Common myeloid progenitor, CD34-positive (primary cell): Measurements from ENCODE around the gene PSRC1.

Source experiments
- CTCF ChIA-PET: fragments of 350-600 bp; sonication (Branson Sonifier 250); formaldehyde crosslinking; loops from one replicate; lab custom pipeline; 2021; ENCODE audit warnings: antibody characterized with exemption; lab: Charles Lee
- POLR2A ChIA-PET: fragments of 350-600 bp; sonication (Branson Sonifier 250); formaldehyde crosslinking; loops from one replicate; lab custom pipeline; 2021; ENCODE audit warnings: antibody characterized with exemption; lab: Charles Lee
- DNase-seq, 3 donors: peaks; one replicate each; pipeline versions ENCODE4 v3.0.0 to v3.0.0-alpha.2; 2013
- H3K27ac ChIP-seq, 2 experiments: 1 replicate in 1 of 2; 2 replicates in 1 of 2; pipeline ENCODE4 v1.7.0; 2013; ENCODE audit warnings: inconsistent platforms in 2 of 2, low read length in 2 of 2, mild to moderate bottlenecking in 2 of 2, low read depth in 1 of 2, moderate library complexity in 1 of 2; ENCODE audit not compliant: severe bottlenecking in 2 of 2, insufficient read depth in 1 of 2, poor library complexity in 1 of 2
- H3K27me3 ChIP-seq, 5 experiments: replicated peaks in 2 of 5; 1 replicate in 3 of 5; 2 replicates in 2 of 5; pipeline versions ENCODE4 v1.6.1 to v1.7.0; 2013; ENCODE audit warnings: low read length in 4 of 5, mild to moderate bottlenecking in 2 of 5, moderate library complexity in 2 of 5, inconsistent platforms in 1 of 5; ENCODE audit not compliant: insufficient read depth in 5 of 5, control insufficient read depth in 4 of 5
- H3K36me3 ChIP-seq, 4 experiments: 1 replicate in 2 of 4; 2 replicates in 2 of 4; pipeline versions ENCODE4 v1.6.1 to v1.7.0; 2013; ENCODE audit warnings: low read length in 3 of 4, control low read depth in 1 of 4, mild to moderate bottlenecking in 1 of 4; ENCODE audit not compliant: control insufficient read depth in 4 of 4, insufficient read depth in 4 of 4
- H3K4me1 ChIP-seq, 4 experiments: 1 replicate in 3 of 4; 2 replicates in 1 of 4; pipeline versions ENCODE4 v1.6.1 to v1.7.1; 2013; ENCODE audit warnings: low read length in 3 of 4, mild to moderate bottlenecking in 3 of 4, control low read depth in 1 of 4, inconsistent platforms in 1 of 4, moderate library complexity in 1 of 4; ENCODE audit not compliant: control insufficient read depth in 4 of 4, insufficient read depth in 4 of 4; ENCODE audit errors: control extremely low read depth in 1 of 4
- H3K4me3 ChIP-seq, 7 experiments: 1 replicate in 4 of 7; 2 replicates in 3 of 7; pipeline versions ENCODE4 v1.5.1 to v1.7.0; 2013; ENCODE audit warnings: mild to moderate bottlenecking in 7 of 7, low read length in 6 of 7, moderate library complexity in 6 of 7, inconsistent platforms in 2 of 7, low read depth in 2 of 7, control low read depth in 1 of 7; ENCODE audit not compliant: insufficient read depth in 4 of 7, control insufficient read depth in 1 of 7; ENCODE audit errors: extremely low read depth in 1 of 7
- H3K9me3 ChIP-seq, 5 experiments: 1 replicate in 4 of 5; 2 replicates in 1 of 5; pipeline versions ENCODE4 v1.6.1 to v1.7.1; 2013; ENCODE audit warnings: low read length in 4 of 5, mild to moderate bottlenecking in 2 of 5, inconsistent platforms in 1 of 5, low read depth in 1 of 5, moderate library complexity in 1 of 5; ENCODE audit not compliant: control insufficient read depth in 4 of 5, insufficient read depth in 2 of 5; ENCODE audit errors: control extremely low read depth in 1 of 5
- WGBS: methylation state at CpG from one replicate; pipeline ENCODE4 v1.1.5; 2013; ENCODE audit not compliant: insufficient coverage; 5-methylcytosine and 5-hydroxymethylcytosine counted together

PSRC1 gene

DNA sequence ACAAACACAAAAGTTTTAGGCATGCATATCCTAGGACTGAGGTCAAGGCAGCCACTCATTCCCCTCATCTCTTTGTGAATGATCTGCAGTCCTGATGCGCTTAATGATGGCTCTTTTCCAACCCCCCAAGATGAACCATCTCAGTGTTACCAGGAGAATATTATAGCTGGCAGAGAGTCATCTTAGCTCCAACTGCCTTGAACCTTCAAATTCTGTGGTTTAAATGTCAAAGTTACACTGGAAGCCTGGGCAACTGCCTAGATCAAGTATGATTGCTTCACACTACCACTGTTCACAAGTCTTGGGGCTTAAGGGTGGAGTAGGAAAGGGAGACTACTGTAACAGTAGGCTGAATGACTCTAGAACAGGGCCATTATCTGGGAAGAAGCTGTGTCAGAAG lies 31.9 kb upstream of the PSRC1 start:
- WGBS: 80% methylated on average over 1 of the region's 1 CpG
- Histone ChIP-seq H3K36me3 (peaks cover 0 to 22% (median 0%) of the 10 kb centered on the region in 4 experiments), H3K4me3 (no peak overlapping the region), H3K27ac (no peak overlapping the region), H3K9me3 (no peaks in the 10 kb centered on the region), H3K4me1 (peaks cover 0 to 2% (median 0%) of the 10 kb centered on the region in 4 experiments), H3K27me3 (no peaks in the 10 kb centered on the region)
- ChIA-PET POLR2A (no interaction called here), CTCF (no interaction called here)
- no peak for DNase-seq

DNA sequence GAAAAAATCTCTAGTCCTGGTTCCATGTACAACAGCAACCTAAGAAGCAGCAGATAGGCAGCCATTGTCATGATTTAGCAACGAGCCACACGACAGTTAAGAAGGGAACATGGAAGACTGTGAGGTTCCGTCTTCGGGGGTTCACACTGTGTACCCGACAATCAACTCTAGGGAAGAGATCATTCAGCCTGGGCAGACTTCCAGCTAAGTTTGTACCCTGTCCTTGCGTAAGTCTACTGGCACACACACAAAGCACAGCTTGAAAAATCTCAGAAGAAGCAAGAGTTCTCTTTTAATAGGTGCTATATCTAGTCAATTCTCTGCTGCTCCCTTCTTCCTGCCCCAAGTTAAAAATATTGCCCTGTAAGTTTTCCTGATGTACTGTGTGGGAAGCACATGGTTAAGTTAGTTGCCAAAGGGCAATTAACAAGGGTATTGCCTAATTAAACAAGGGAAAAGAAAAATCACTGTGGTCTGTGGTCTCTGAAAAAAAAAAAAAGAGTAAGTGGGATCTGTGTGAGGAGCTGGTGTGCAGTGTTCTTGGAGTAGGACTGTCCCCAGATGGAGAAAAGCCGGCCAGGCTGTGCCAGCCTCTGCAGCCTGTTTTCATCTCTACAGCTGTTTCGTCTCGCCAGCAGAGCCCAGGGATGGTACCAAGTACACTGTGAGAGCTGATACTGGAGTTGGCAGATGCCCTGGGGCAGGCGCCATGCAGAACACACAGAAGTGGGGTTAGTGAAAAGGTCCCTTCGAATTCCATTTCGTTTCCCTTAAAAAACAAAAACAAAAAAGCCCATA lies 30.2 kb upstream of the PSRC1 start:
- ChIA-PET CTCF (interaction anchor here (0.6 to 0.7 kb wide), 3 partner anchors 56 to 1205 kb away, joined by 3 read pairs; no protein-coding TSS in a partner anchor), POLR2A (no interaction called here)
- Histone ChIP-seq H3K9me3 (no peaks in the 10 kb centered on the region), H3K36me3 (peaks cover 0 to 22% (median 0%) of the 10 kb centered on the region in 4 experiments), H3K4me1 (peaks cover 0 to 2% (median 0%) of the 10 kb centered on the region in 4 experiments), H3K27ac (no peak overlapping the region), H3K27me3 (no peaks in the 10 kb centered on the region), H3K4me3 (no peak overlapping the region)
- no peak for DNase-seq
- WGBS: 97% methylated on average over 11 of the region's 12 CpGs

DNA sequence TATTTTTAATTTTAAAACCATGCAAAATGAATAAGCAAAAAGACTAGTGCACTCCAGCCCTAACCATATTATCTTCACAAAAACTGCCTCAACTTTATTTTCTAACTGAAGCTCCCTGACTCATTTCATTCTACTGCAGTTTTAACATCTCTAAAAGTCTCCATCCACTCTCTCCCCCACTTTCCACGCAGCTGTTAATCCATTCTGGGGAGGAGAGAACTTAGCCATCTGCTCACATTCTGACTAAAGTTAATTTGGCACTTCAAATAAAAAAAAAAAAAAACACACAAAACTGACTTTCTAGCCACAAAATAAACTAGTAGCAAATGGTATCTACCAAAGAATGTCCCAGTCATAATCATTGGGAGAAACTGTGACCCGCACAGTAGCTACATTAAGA lies 29.3 kb upstream of the PSRC1 start:
- Histone ChIP-seq H3K36me3 (peaks cover 0 to 16% (median 0%) of the 10 kb centered on the region in 4 experiments), H3K9me3 (no peaks in the 10 kb centered on the region), H3K4me1 (peaks cover 0 to 11% (median 3%) of the 10 kb centered on the region in 4 experiments), H3K27ac (no peak overlapping the region), H3K4me3 (no peak overlapping the region), H3K27me3 (no peaks in the 10 kb centered on the region)
- 100% methylated on average over 1 of the region's 2 CpGs for WGBS
- POLR2A ChIA-PET: no interaction called here
- CTCF ChIA-PET: interaction anchor here (1.2 kb wide), 1 partner anchor 19 kb away, joined by 3 read pairs; no protein-coding TSS in a partner anchor
- DNase-seq: no peak

DNA sequence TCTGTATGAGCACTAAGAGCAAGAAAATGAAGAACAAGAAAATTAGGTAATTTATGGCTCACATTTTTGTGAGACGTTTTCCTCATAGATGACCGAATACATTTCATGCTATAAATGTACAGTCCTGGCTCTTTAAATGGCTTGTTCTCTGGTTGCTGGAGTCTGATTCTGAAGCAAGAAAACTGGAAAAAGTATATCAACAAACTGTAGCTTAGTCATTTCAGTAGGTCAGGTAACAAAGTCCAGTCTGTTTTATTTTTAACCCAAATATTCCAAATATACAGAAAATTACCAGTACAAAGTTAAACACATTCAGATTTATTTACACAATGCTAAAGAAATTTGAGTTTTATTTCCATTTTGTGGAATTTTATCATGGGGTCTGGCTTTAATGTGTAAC lies 26.4 kb upstream of the PSRC1 start:
- Histone ChIP-seq H3K27me3 (peaks cover 0 to 8% (median 0%) of the 10 kb centered on the region in 5 experiments), H3K27ac (no peak overlapping the region), H3K4me3 (no peak overlapping the region), H3K36me3 (peaks cover 0 to 9% (median 0%) of the 10 kb centered on the region in 4 experiments), H3K9me3 (no peaks in the 10 kb centered on the region), H3K4me1 (peaks cover 0 to 18% (median 4%) of the 10 kb centered on the region in 4 experiments)
- ChIA-PET CTCF (interaction anchor here (3.1 kb wide), 1 partner anchor 8 kb away, joined by 17 read pairs; no protein-coding TSS in a partner anchor), POLR2A (no interaction called here)
- 76% methylated on average over 2 of the region's 2 CpGs for WGBS
- no peak for DNase-seq

DNA sequence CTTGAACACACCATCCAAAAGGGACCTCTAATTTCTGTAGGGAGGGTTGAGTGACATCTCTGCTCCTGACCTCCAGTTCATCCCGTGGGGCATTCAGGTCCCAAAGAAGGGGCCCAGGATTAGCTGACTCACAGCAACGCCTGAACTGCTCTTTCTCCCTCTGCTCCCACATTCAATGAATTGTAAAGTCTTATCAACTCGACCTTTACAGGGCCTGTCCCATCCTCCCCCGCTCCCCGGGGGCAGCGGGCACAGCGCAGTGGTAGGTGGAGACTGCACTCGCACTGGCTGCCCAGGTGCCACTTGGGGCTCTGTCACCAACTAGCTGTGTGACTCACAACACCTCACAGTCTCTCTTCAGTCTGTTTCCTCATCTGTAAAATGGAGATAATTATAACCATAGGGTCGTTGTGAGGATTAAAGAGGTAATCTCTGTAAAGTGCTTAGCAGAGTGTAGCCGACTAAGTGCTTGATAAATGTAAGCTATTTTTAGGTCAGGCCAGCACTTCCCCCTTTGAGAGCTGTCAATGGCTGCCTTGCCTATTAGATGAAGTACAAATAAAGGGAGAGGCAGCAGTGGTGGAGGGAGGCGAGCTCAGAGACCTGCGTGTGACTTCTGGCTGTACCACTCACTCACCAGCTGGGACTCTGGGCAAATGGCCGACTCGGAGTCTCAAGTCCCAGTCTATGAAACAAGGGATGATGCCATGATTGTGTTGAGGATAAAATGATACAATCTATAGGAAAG lies 24.5 kb upstream of the PSRC1 start:
- no peaks in the 10 kb centered on the region for H3K9me3 ChIP-seq
- peak in 2 of 3 donors; percentile 26 to 40 for DNase-seq
- 50% methylated on average over 8 of the region's 14 CpGs for WGBS
- CTCF ChIA-PET: interaction anchor here (1.0 to 3.1 kb wide), 4 partner anchors 10 to 29 kb away, joined by 4 to 17 read pairs (median 6); no protein-coding TSS in a partner anchor
- POLR2A ChIA-PET: interaction anchor here (0.6 kb wide), 1 partner anchor 29 kb away, joined by 3 read pairs; no protein-coding TSS in a partner anchor
- H3K27me3 ChIP-seq: peaks cover 0 to 14% (median 2%) of the 10 kb centered on the region in 5 experiments
- no peak overlapping the region for H3K4me3 ChIP-seq
- peaks cover 0 to 16% (median 4%) of the 10 kb centered on the region in 4 experiments for H3K4me1 ChIP-seq
- H3K27ac ChIP-seq: no peak overlapping the region
- H3K36me3 ChIP-seq: no peaks in the 10 kb centered on the region

DNA sequence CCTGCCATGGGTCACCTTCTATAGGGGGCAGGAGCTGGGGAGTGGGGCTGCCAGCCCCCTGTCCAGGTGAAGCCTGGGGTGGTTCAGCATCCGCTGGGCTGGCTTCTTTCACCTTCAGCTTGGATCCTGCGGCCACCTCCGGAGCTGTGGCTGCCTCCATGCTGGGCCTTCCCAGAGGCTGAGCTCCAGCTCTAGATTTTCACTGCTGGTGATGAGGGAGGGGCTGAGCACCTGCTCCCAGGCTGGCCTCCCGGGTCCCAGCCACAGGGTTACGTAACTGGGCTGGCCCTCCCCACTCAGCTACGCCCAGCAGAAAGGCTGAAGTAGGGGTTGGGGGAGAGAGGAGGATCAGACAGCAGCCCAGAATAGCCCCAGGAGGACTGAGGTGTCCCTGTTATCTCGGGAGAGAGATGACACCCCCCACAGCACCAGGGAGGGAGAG lies 23.9 kb upstream of the PSRC1 start, which contains the start of gene MYBPHL:
Gene MYBPHL (minus strand): TSS at position 180 of the 442 bp plus-strand sequence. CDS start 20 bp downstream, at position 160.
- no peaks in the 10 kb centered on the region for H3K36me3 ChIP-seq
- POLR2A ChIA-PET: interaction anchor here (0.6 kb wide), 2 partner anchors 28 to 86 kb away, joined by 3 read pairs; no protein-coding TSS in a partner anchor
- CTCF ChIA-PET: interaction anchor here (1.1 to 3.1 kb wide), 4 partner anchors 10 to 28 kb away, joined by 3 to 17 read pairs (median 5); no protein-coding TSS in a partner anchor
- WGBS: 100% methylated on average over 3 of the region's 7 CpGs
- H3K4me3 ChIP-seq: no peak within 1 kb of the TSS
- peaks cover 0 to 16% (median 4%) of the 10 kb centered on the region in 4 experiments for H3K4me1 ChIP-seq
- no peak within 1 kb of the TSS for H3K27ac ChIP-seq
- DNase-seq: no peak
- no peaks in the 10 kb centered on the region for H3K9me3 ChIP-seq
- H3K27me3 ChIP-seq: peaks cover 0 to 16% (median 2%) of the 10 kb centered on the region in 5 experiments
